Coronary artery (tissue), 2 donors: ENCODE results near the gene CNNM3.
A peak's percentile ranks its signal among the peaks of the same experiment; 100 is the strongest.

Source experiments
- DNase-seq: peaks from one replicate; pipeline ENCODE4 v3.0.0-alpha.2; 2017; ENCODE audit warnings: low spot score
- H3K27ac ChIP-seq, 2 donors: fragments of 200-600 bp; sonication (generic); one replicate each; pipeline ENCODE4 v1.5.1; 2016 to 2019
- H3K4me3 ChIP-seq: fragments of 200-600 bp; sonication (generic); 2 replicates; pipeline ENCODE4 v1.5.1; 2016; ENCODE audit warnings: mild to moderate bottlenecking, moderate library complexity
- CTCF ChIP-seq: fragments of 200-600 bp; sonication (generic); IDR thresholded peaks from one replicate; pipeline ENCODE4 v1.5.1; 2019; ENCODE audit warnings: antibody characterized with exemption

The CNNM3 gene

GRCh38 chr2:96816127-96816835 is at the start of gene CNNM3:
Gene CNNM3 (plus strand): TSS chr2:96816268. CDS start chr2:96816278, 10 bp downstream.
- DNase-seq, result peak; percentile 97
- peak; percentile 54 for TF ChIP-seq CTCF
- Histone ChIP-seq H3K4me3 (peak within 1 kb of the TSS; percentile 88), H3K27ac (peak within 1 kb of the TSS; percentile 92 to 97)

GRCh38 chr2:96767135-96767871 is 48.8 kb upstream of the CNNM3 start:
- no peak overlapping the region for H3K4me3 ChIP-seq
- no peak for TF ChIP-seq CTCF
- DNase-seq, result no peak
- H3K27ac ChIP-seq, result no peak overlapping the region

GRCh38 chr2:96768083-96768561 is 47.9 kb upstream of the CNNM3 start:
- H3K4me3 ChIP-seq, result no peak overlapping the region
- no peak for TF ChIP-seq CTCF
- H3K27ac ChIP-seq, result no peak overlapping the region
- DNase-seq, result no peak

- no peak for TF ChIP-seq CTCF
- no peak for DNase-seq
- Histone ChIP-seq H3K27ac (no peak overlapping the region), H3K4me3 (no peak overlapping the region)
These were observed 46.3 kb upstream of the CNNM3 start for GRCh38 chr2:96769814-96770213.

- no peak for DNase-seq
- Histone ChIP-seq H3K27ac (no peak overlapping the region), H3K4me3 (no peak overlapping the region)
- no peak for TF ChIP-seq CTCF
These were observed 45.4 kb upstream of the CNNM3 start for GRCh38 chr2:96770442-96771202.

GRCh38 chr2:96771796-96772618 is 44.1 kb upstream of the CNNM3 start:
- Histone ChIP-seq H3K4me3 (no peak overlapping the region), H3K27ac (no peak overlapping the region)
- DNase-seq, result no peak
- no peak for TF ChIP-seq CTCF
